ENCODE results near the gene ELAC2.

The ELAC2 gene, protein sequence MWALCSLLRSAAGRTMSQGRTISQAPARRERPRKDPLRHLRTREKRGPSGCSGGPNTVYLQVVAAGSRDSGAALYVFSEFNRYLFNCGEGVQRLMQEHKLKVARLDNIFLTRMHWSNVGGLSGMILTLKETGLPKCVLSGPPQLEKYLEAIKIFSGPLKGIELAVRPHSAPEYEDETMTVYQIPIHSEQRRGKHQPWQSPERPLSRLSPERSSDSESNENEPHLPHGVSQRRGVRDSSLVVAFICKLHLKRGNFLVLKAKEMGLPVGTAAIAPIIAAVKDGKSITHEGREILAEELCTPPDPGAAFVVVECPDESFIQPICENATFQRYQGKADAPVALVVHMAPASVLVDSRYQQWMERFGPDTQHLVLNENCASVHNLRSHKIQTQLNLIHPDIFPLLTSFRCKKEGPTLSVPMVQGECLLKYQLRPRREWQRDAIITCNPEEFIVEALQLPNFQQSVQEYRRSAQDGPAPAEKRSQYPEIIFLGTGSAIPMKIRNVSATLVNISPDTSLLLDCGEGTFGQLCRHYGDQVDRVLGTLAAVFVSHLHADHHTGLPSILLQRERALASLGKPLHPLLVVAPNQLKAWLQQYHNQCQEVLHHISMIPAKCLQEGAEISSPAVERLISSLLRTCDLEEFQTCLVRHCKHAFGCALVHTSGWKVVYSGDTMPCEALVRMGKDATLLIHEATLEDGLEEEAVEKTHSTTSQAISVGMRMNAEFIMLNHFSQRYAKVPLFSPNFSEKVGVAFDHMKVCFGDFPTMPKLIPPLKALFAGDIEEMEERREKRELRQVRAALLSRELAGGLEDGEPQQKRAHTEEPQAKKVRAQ

GRCh38 chr17:13017655-13018459, at the start of gene ELAC2:
TSS of gene ELAC2 (minus strand) at chr17:13018027. CDS start at chr17:13017947, 80 bp downstream.
- DNase-seq (ENCODE audit: low spot score): peak; percentile 97

GRCh38 chr17:13065032-13065431, 47.2 kb upstream of the ELAC2 start:
- DNase-seq (ENCODE audit: low spot score): no peak
- in situ Hi-C loops (cut with MboI; ENCODE audit: low pct_unique_long_range_greater_than_20kb, low sequenced_read_pairs, unreplicated experiment): no loop called here

More at GRCh38 chr17:13017655-13018459, at the start of gene ELAC2:
- TF ChIP-seq, protein P1, sequence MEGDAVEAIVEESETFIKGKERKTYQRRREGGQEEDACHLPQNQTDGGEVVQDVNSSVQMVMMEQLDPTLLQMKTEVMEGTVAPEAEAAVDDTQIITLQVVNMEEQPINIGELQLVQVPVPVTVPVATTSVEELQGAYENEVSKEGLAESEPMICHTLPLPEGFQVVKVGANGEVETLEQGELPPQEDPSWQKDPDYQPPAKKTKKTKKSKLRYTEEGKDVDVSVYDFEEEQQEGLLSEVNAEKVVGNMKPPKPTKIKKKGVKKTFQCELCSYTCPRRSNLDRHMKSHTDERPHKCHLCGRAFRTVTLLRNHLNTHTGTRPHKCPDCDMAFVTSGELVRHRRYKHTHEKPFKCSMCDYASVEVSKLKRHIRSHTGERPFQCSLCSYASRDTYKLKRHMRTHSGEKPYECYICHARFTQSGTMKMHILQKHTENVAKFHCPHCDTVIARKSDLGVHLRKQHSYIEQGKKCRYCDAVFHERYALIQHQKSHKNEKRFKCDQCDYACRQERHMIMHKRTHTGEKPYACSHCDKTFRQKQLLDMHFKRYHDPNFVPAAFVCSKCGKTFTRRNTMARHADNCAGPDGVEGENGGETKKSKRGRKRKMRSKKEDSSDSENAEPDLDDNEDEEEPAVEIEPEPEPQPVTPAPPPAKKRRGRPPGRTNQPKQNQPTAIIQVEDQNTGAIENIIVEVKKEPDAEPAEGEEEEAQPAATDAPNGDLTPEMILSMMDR (IDR thresholded peaks at IDR 0.05; ENCODE audit: extremely low read depth, insufficient read depth, missing control alignments): no peak
- in situ Hi-C loops (cut with MboI; ENCODE audit: low pct_unique_long_range_greater_than_20kb, low sequenced_read_pairs, unreplicated experiment): loop anchor here (25.0 kb wide), 3 partner anchors 756 to 1006 kb away; partner anchors contain the start of gene MAP2K4

GRCh38 chr17:13055131-13055530, 37.3 kb upstream of the ELAC2 start:
- DNase-seq (ENCODE audit: low spot score): no peak
- TF ChIP-seq, protein P1 (IDR thresholded peaks at IDR 0.05; ENCODE audit: extremely low read depth, insufficient read depth, missing control alignments): no peak
- in situ Hi-C loops (cut with MboI; ENCODE audit: low pct_unique_long_range_greater_than_20kb, low sequenced_read_pairs, unreplicated experiment): no loop called here

More at GRCh38 chr17:13065032-13065431, 47.2 kb upstream of the ELAC2 start:
- TF ChIP-seq, protein P1 (IDR thresholded peaks at IDR 0.05; ENCODE audit: extremely low read depth, insufficient read depth, missing control alignments): no peak

DNA sequence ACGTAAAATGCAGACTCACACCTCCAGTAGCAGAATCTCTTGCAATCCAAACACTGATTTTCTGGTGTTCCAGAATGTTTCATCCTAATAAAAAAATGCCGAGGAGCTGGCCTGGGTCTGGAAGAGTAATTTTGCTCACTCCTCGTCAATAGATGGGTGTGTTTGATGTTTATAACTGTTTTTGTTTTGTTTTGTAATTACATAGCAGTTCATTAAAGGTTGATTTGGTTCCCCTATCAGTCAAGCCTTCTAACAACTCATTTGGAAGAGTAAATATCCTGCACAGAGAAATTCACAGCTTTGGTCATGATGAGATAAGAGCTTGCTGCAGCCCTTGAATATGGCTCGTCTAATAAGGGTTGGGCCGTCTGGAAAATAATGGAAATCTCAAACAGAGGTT, 36.8 kb upstream of the ELAC2 start:
- in situ Hi-C loops (cut with MboI; ENCODE audit: low pct_unique_long_range_greater_than_20kb, low sequenced_read_pairs, unreplicated experiment): no loop called here
- DNase-seq (ENCODE audit: low spot score): no peak

DNA sequence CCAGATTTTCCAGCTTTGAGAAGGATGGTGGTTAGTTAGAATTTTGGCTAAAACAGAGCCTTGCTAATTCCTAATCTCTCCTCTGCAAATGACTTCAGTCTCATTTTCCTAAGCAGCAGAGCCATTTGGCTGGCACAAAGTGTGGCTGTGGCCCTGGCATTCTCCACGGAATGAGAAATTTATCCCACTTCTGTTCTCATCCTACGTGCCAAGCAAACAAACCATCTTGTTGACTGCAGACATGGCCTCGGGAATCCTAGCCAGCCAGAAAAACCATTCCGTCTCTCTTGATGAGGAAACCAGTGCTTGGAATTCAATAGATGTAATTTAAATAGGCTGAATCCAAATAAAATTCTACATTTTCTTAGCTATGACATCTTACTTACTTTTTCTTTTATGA, 34.1 kb upstream of the ELAC2 start:
- TF ChIP-seq, protein P1 (IDR thresholded peaks at IDR 0.05; ENCODE audit: extremely low read depth, insufficient read depth, missing control alignments): no peak
- in situ Hi-C loops (cut with MboI; ENCODE audit: low pct_unique_long_range_greater_than_20kb, low sequenced_read_pairs, unreplicated experiment): no loop called here
- DNase-seq (ENCODE audit: low spot score): no peak

More for the DNA sequence above, 36.8 kb upstream of the ELAC2 start:
- TF ChIP-seq, protein P1 (IDR thresholded peaks at IDR 0.05; ENCODE audit: extremely low read depth, insufficient read depth, missing control alignments): no peak

Measured in GM13977 (cell line).